Caco-2 (cell line): Measurements from ENCODE around the gene LPCAT1. TPM values are rescaled to one million over a fixed set of nuclear protein-coding genes. Genes with fewer than 3 reads are reported as not detected.

Source experiments
- BruUV-seq: library from RNA; stranded (reverse); fragments of 400-500 nt; replicated peaks from 2 replicates; lab custom pipeline; 2021; lab: Mats Ljungman, UMichigan
- CTCF ChIA-PET: fragments of 300-600 bp; sonication (Branson Sonifier 250); formaldehyde crosslinking; loops from one replicate; lab custom pipeline; 2022; ENCODE audit warnings: antibody characterized with exemption; lab: Charles Lee
- POLR2A ChIA-PET: fragments of 300-600 bp; sonication (Branson Sonifier 250); formaldehyde crosslinking; loops from one replicate; lab custom pipeline; 2022; ENCODE audit warnings: antibody characterized with exemption; lab: Charles Lee
- DNase-seq, 2 experiments: peaks; one replicate each; pipeline versions ENCODE4 v3.0.0 to v3.0.0-alpha.2; 2020 to 2022
- H3K27me3 ChIP-seq: replicated peaks from 2 replicates; pipeline ENCODE4 v1.6.0; 2011; ENCODE audit warnings: low read length; ENCODE audit not compliant: control insufficient read depth, insufficient read depth
- H3K36me3 ChIP-seq: 2 replicates; pipeline ENCODE4 v1.5.1; 2011; ENCODE audit warnings: low read length; ENCODE audit not compliant: control insufficient read depth, insufficient read depth
- H3K4me1 ChIP-seq: fragments of 250-450 bp; sonication (Bioruptor Pico); 2 replicates; pipeline ENCODE4 v1.5.1; 2020; ENCODE audit warnings: mild to moderate bottlenecking
- H3K4me3 ChIP-seq: 2 replicates; pipeline ENCODE4 v1.5.1; 2011; ENCODE audit warnings: low read depth, mild to moderate bottlenecking, control low read depth, low read length
- H3K9me3 ChIP-seq: fragments of 250-450 bp; sonication (Bioruptor Pico); 2 replicates; pipeline ENCODE4 v1.5.1; 2020; ENCODE audit warnings: mild to moderate bottlenecking, moderate library complexity
- H3K27ac Mint-ChIP-seq: one replicate; pipeline ENCODE4 v1.8.0; 2022; ENCODE audit warnings: mixed read lengths; ENCODE audit not compliant: unreplicated experiment
- H3K27me3 Mint-ChIP-seq: one replicate; pipeline ENCODE4 v1.8.0; 2022; ENCODE audit warnings: mixed read lengths; ENCODE audit not compliant: insufficient read depth, unreplicated experiment
- H3K36me3 Mint-ChIP-seq: one replicate; pipeline ENCODE4 v1.8.0; 2022; ENCODE audit warnings: mild to moderate bottlenecking, mixed read lengths; ENCODE audit not compliant: insufficient read depth, unreplicated experiment
- H3K4me1 Mint-ChIP-seq: one replicate; pipeline ENCODE4 v1.8.0; 2022; ENCODE audit warnings: low read depth, mixed read lengths; ENCODE audit not compliant: unreplicated experiment
- H3K4me3 Mint-ChIP-seq: one replicate; pipeline ENCODE4 v1.8.0; 2022; ENCODE audit warnings: mild to moderate bottlenecking, moderate library complexity, mixed read lengths; ENCODE audit not compliant: unreplicated experiment
- H3K9me3 Mint-ChIP-seq: one replicate; pipeline ENCODE4 v1.8.0; 2022; ENCODE audit warnings: mixed read lengths; ENCODE audit not compliant: unreplicated experiment
- intact Hi-C: fragments of 100-400 bp; cut with micrococcal nuclease; formaldehyde crosslinking; loops from one replicate; pipeline ENCODE4 v1.10.0; 2022; ENCODE audit not compliant: unreplicated experiment
- total RNA-seq: library from RNA; stranded (reverse); gene quantifications from 2 replicates; pipeline ENCODE4 v1.2.3, GENCODE V29; 2022
- TF ChIP-seq, protein P1 (sequence below), 2 experiments: fragments of 200-600 bp in 1 of 2; IDR thresholded peaks; 1 replicate in 1 of 2; 2 replicates in 1 of 2; pipeline versions ENCODE4 v1.5.1 to v1.8.0; 2011 to 2022; ENCODE audit warnings: antibody characterized with exemption in 1 of 2, control low read depth in 1 of 2, inconsistent platforms in 1 of 2, low read depth in 1 of 2, low read length in 1 of 2, mild to moderate bottlenecking in 1 of 2, moderate library complexity in 1 of 2; ENCODE audit not compliant: insufficient read depth in 1 of 2, severe bottlenecking in 1 of 2, unreplicated experiment in 1 of 2

Gene LPCAT1
- total RNA-seq, 1 experiment from 2014 or later: 52.8 TPM

GRCh38 chr5:1453613-1454012 is 70.1 kb downstream of the LPCAT1 start:
- BruUV-seq: no TSS peak
- Mint-ChIP-seq H3K27ac (no peak overlapping the region), H3K36me3 (peaks cover 10% of the 10 kb centered on the region), H3K4me3 (no peak overlapping the region), H3K4me1 (no peaks in the 10 kb centered on the region), H3K27me3 (peaks cover 13% of the 10 kb centered on the region), H3K9me3 (peaks cover 38% of the 10 kb centered on the region)
- H3K4me1 ChIP-seq: no peaks in the 10 kb centered on the region
- POLR2A ChIA-PET: no interaction called here
- TF ChIP-seq, protein P1, sequence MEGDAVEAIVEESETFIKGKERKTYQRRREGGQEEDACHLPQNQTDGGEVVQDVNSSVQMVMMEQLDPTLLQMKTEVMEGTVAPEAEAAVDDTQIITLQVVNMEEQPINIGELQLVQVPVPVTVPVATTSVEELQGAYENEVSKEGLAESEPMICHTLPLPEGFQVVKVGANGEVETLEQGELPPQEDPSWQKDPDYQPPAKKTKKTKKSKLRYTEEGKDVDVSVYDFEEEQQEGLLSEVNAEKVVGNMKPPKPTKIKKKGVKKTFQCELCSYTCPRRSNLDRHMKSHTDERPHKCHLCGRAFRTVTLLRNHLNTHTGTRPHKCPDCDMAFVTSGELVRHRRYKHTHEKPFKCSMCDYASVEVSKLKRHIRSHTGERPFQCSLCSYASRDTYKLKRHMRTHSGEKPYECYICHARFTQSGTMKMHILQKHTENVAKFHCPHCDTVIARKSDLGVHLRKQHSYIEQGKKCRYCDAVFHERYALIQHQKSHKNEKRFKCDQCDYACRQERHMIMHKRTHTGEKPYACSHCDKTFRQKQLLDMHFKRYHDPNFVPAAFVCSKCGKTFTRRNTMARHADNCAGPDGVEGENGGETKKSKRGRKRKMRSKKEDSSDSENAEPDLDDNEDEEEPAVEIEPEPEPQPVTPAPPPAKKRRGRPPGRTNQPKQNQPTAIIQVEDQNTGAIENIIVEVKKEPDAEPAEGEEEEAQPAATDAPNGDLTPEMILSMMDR (IDR thresholded peaks at IDR 0.05; ENCODE audit: insufficient read depth in 1 of 2, low read depth in 1 of 2, low read length in 1 of 2, severe bottlenecking in 1 of 2, unreplicated experiment in 1 of 2): no peak
- H3K36me3 ChIP-seq: no peaks in the 10 kb centered on the region
- H3K27me3 ChIP-seq: no peaks in the 10 kb centered on the region
- no peak for DNase-seq
- no peak overlapping the region for H3K4me3 ChIP-seq
- CTCF ChIA-PET: no interaction called here
- peaks cover 24% of the 10 kb centered on the region for H3K9me3 ChIP-seq
- intact Hi-C loops: no loop called here

- ChIA-PET POLR2A (no interaction called here), CTCF (no interaction called here)
- intact Hi-C loops: no loop called here
- H3K9me3 ChIP-seq: no peaks in the 10 kb centered on the region
- Mint-ChIP-seq H3K36me3 (no peaks in the 10 kb centered on the region), H3K9me3 (peaks cover 11% of the 10 kb centered on the region), H3K27ac (no peak overlapping the region), H3K4me1 (no peaks in the 10 kb centered on the region), H3K4me3 (no peak overlapping the region), H3K27me3 (peaks cover 15% of the 10 kb centered on the region)
- no peaks in the 10 kb centered on the region for H3K36me3 ChIP-seq
- H3K4me1 ChIP-seq: no peaks in the 10 kb centered on the region
- no TSS peak for BruUV-seq
- no peak for DNase-seq
- TF ChIP-seq, protein P1 (IDR thresholded peaks at IDR 0.05; ENCODE audit: insufficient read depth in 1 of 2, low read depth in 1 of 2, low read length in 1 of 2, severe bottlenecking in 1 of 2, unreplicated experiment in 1 of 2): no peak
- H3K27me3 ChIP-seq: no peaks in the 10 kb centered on the region
- no peak overlapping the region for H3K4me3 ChIP-seq
Measured at GRCh38 chr5:1449081-1449630, 74.6 kb downstream of the LPCAT1 start.

DNA sequence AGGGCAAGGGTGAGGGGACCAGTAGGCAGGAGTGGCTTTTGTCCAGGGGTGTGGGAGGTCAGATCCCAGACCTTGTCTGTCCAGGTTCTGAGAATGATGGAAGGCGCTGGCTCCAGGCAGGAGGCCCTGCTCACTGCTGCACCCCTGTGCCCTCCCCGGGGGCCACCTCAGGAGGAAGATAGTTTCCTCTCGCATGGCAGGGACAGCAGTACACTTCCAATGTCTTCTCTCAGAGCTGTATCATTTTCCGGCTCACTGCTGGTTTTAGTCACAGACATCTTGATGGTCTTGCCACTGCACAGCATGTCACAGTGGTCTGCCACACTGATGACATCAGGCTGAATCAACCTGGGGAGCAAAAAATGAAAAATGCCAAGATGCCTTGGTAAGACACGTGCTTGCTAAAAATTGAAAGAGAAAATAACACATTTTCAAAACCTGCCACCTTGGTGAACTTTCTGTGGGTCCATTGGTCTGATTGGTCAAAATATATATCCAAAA is 75.2 kb downstream of the LPCAT1 start:
- H3K27me3 ChIP-seq: no peaks in the 10 kb centered on the region
- no TSS peak for BruUV-seq
- H3K36me3 ChIP-seq: no peaks in the 10 kb centered on the region
- no peak for DNase-seq
- POLR2A ChIA-PET: no interaction called here
- H3K9me3 ChIP-seq: no peaks in the 10 kb centered on the region
- H3K27ac Mint-ChIP-seq: no peak overlapping the region
- H3K4me3 ChIP-seq: no peak overlapping the region
- CTCF ChIA-PET: no interaction called here
- no peaks in the 10 kb centered on the region for H3K4me1 Mint-ChIP-seq
- H3K9me3 Mint-ChIP-seq: peaks cover 8% of the 10 kb centered on the region
- H3K4me3 Mint-ChIP-seq: no peak overlapping the region
- H3K36me3 Mint-ChIP-seq: no peaks in the 10 kb centered on the region
- intact Hi-C loops: no loop called here
- TF ChIP-seq, protein P1 (IDR thresholded peaks at IDR 0.05; ENCODE audit: insufficient read depth in 1 of 2, low read depth in 1 of 2, low read length in 1 of 2, severe bottlenecking in 1 of 2, unreplicated experiment in 1 of 2): no peak
- peaks cover 14% of the 10 kb centered on the region for H3K27me3 Mint-ChIP-seq
- H3K4me1 ChIP-seq: no peaks in the 10 kb centered on the region
